GM20000 (cell line): ENCODE measurements around the gene B4GAT1.

Source experiments
- DNase-seq: peaks from one replicate; pipeline ENCODE4 v3.0.0; 2012; ENCODE audit warnings: low spot score
- CTCF ChIP-seq: IDR thresholded peaks from 2 replicates; pipeline ENCODE4 v1.5.1; 2012; ENCODE audit warnings: mild to moderate bottlenecking, control low read depth; ENCODE audit errors: extremely low read depth, missing control alignments

B4GAT1 gene

GRCh38 chr11:66318600-66318970 lies 28.8 kb downstream of the B4GAT1 start:
- TF ChIP-seq CTCF: no peak
- no peak for DNase-seq

GRCh38 chr11:66317723-66318599 lies 29.5 kb downstream of the B4GAT1 start:
- TF ChIP-seq CTCF: no peak
- no peak for DNase-seq

GRCh38 chr11:66317322-66317722 lies 30.1 kb downstream of the B4GAT1 start:
- no peak for DNase-seq
- TF ChIP-seq CTCF: no peak

- no peak for DNase-seq
- no peak for TF ChIP-seq CTCF
These were observed 30.6 kb downstream of the B4GAT1 start, which contains the start of gene CD248 for GRCh38 chr11:66316849-66317251. TSS of gene CD248 (minus strand) at chr11:66317044. CDS start at chr11:66317027, 17 bp downstream.

- no peak for DNase-seq
- TF ChIP-seq CTCF: no peak
These were observed 31.3 kb downstream of the B4GAT1 start for GRCh38 chr11:66315921-66316811.

GRCh38 chr11:66315498-66315885 lies 31.9 kb downstream of the B4GAT1 start:
- no peak for DNase-seq
- TF ChIP-seq CTCF: no peak
